GOT3 (cell line): ENCODE results near the gene ATP6V0A1.
"Not testable (repeated sequence)": the region's sequence is repeated elsewhere in the genome, so short reads cannot be mapped to it uniquely, and the experiment has no call there.

Experiments used
- DNase-seq: peaks from one replicate; lab custom pipeline; 2025; ENCODE audit warnings: mixed read lengths; lab: John Stamatoyannopoulos, UW

The ATP6V0A1 gene

GRCh38 chr17:42476411-42476810 lies 17.7 kb downstream of the ATP6V0A1 start:
- DNase-seq = no peak

DNA sequence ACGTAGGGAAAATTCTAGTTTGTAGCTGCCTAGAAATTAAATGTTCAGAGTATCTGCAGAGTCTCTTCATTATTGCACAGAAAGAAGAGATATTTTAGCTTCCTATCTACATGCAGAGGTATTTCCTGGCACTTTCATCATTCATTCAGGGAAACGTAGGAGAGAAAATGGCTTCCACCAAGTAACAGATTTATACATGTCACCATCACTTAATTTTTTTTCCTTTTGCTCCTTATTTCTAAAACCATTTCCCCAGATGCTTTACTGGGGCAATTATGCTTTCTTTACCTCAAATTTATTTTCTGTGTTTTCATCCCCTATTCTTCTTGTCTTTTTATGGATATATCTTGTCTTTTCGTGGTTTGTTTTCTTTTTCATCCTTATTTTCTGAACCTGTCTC lies 18.5 kb downstream of the ATP6V0A1 start:
- no peak for DNase-seq

GRCh38 chr17:42477824-42478223 lies 19.1 kb downstream of the ATP6V0A1 start:
- DNase-seq = not testable (repeated sequence)

- peak; percentile 9 for DNase-seq
These were observed 25.6 kb downstream of the ATP6V0A1 start for GRCh38 chr17:42484304-42484703.

GRCh38 chr17:42485680-42486079 lies 27.0 kb downstream of the ATP6V0A1 start:
- no peak for DNase-seq

DNA sequence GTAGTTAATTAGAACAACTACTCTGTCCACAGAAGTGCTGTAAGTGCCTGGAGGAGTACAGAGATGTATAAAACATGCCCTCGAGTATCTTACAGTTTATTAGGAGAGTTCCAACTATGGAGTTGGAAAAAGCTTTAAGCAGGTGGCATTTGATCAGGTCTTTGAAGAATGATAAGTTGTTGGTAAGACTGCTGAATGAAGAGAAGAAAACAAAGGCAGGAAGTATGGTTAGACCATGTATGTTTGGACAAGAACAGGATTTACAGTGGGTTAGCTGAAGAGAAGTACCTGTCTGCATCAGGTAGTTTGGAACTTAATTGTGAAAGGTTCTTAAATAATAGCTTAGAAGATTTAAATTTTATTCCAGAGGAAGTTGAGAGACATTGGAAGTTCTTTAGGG lies 29.4 kb downstream of the ATP6V0A1 start:
- DNase-seq = no peak

DNA sequence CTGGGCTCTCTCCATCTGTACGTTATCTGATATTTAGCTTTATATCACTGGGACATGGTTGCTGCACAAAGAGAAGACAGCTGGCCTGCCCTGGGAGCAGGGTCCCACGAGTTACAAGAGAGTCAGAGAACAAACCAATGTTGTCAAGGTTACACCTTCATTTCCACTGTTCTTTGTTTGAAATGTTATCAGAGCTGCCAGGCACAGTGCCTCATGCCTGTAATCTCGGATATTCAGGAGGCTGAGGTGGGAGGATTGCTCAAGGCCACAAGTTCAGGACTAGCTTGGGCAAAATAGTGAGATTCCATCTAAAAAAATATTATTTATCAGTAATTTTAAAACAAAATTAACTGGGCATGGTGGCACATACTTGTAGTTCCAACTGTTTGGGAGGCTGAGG lies 34.6 kb downstream of the ATP6V0A1 start:
- no peak for DNase-seq

- DNase-seq = no peak
These were observed 36.0 kb downstream of the ATP6V0A1 start for GRCh38 chr17:42494673-42495072.

DNA sequence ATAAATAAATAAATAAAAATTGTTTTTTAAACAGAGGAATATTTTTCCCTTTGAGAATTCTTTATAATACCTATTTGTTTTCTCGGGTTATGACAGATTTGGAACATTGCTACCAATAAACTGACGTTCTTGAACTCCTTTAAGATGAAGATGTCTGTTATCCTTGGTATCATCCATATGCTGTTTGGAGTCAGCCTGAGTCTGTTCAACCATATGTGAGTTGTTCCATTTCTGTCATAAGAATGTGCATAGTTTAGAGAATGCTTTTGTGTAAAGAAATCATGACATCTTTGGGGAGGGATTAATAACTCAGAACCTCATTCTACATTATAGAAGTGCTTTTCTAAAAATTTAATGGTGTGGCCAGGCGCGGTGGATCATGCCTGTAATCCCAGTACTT lies 40.1 kb downstream of the ATP6V0A1 start:
- no peak for DNase-seq

DNA sequence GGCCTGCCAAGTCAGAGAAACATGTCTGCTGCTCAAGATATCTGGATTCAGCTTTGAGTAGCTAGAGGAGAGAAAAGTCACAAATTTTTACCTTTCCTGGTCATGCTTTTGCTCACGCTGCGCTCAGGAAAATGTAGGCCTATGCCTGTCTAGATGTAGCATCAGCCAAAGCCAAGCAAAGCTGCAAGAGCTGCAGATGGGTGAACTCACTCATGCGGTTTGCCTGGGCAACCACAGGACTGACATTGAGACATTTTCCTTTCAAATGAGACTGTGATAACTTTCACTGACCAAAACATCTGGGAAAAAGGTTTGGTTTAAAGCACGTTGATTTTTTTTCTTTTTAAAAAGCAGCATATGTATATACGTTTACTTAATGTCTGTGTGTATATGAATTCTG lies 43.4 kb downstream of the ATP6V0A1 start:
- no peak for DNase-seq

- DNase-seq = no peak
These were observed 44.2 kb downstream of the ATP6V0A1 start for GRCh38 chr17:42502926-42503325.

GRCh38 chr17:42507671-42508070 lies 49.0 kb downstream of the ATP6V0A1 start:
- no peak for DNase-seq

GRCh38 chr17:42508426-42509165 lies 49.9 kb downstream of the ATP6V0A1 start:
- no peak for DNase-seq

- no peak for DNase-seq
These were observed 50.7 kb downstream of the ATP6V0A1 start for GRCh38 chr17:42509409-42509808.

DNA sequence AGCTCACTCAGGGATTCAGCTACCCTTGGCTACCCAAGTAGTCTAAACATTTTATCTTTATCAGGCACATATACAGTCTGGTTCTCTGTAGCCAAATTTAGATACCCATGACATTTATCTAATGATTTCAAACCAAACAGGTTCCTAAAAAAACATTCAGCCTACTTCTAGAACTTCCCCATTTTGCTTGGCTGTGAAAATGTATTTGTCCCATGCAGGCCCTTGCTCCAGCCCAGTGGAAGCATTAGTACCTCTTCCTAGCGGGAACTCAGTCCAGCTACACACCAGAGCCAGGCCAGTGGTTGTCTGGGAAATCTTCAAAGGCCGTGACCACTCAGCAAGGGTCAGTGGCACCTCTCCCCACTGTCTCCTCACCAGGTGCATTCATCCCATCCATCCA lies 51.2 kb downstream of the ATP6V0A1 start:
- no peak for DNase-seq

DNA sequence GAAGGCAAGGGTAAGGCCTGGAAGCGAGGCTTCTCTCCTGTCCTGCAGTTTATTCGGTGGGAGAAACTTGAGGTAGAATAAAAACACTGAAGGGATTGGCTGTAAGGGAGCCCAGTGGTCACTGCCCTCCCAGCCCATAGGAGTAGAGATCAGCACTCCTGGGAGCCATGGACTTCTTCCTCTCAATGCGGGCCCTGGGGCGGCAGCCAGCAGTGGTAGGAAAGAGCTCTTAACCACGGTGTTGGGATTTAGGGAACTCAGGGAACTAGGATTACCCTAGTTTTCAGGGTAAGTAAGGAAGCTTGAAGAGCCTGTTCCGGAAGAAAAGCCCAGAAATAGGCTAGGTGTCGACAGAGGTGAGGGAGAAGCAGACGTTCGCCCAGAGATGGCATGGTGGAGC lies 53.6 kb downstream of the ATP6V0A1 start:
- DNase-seq = no peak

- DNase-seq = no peak
These were observed 54.1 kb downstream of the ATP6V0A1 start for GRCh38 chr17:42512733-42513251.

DNA sequence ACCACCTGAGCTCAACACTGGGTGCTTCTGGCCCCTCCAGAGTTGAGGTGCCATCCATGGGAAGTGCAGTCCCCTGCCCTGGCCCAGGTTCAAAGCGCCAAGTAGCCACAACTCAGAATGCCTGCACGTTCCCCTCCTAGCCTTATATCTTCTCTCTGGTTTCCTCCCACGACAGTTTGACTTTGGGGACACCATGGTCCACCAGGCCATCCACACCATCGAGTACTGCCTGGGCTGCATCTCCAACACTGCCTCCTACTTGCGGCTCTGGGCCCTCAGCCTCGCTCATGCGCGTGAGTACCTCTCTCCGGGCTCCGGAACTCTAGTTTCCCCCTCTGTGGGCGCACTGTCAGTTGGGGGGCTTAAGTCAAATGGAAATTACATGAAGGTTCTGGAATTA lies 55.0 kb downstream of the ATP6V0A1 start:
- no peak for DNase-seq

GRCh38 chr17:42514279-42514678 lies 55.6 kb downstream of the ATP6V0A1 start:
- DNase-seq = no peak

DNA sequence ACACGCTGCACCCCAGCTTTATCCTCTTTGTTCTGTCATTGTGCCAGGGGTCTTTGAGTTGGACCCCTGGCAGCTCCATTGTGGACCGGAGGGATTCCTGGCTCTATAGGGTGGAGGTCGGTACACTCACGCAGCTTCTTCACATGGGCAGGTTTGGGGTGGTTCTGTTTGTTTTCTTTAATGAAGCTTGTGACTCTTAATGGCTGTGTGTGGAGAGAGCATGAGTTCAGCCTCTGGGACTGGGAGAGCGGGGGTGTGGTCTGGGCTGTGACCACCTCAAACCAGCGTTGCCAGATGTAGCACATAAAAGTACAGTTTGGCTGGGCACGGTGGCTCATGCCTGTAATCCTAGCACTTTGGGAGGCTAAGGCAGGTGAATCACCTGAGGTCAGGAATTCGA lies 56.2 kb downstream of the ATP6V0A1 start:
- DNase-seq = no peak

DNA sequence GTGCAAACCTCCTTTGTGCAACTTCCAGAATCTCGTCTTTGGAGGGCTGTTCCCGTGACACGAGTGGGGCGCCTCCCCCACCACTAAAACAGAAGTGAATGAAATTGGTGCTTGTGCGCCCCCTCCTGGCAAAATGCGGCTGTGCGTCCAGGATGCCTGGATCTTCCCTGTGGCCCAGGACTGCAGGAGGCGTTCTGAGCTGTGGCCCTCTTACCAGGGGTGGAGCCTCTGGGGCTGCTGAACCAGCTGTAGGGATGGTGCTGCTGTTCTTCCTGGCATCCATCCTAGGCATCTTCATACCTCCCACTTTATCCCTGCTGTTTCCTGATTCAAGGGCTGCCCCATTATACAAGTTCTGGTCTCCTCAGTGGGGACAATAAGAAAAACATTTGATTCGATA lies 58.8 kb downstream of the ATP6V0A1 start:
- peak; percentile 66 for DNase-seq

GRCh38 chr17:42518046-42518754 lies 59.5 kb downstream of the ATP6V0A1 start:
- peak; percentile 52 for DNase-seq

DNA sequence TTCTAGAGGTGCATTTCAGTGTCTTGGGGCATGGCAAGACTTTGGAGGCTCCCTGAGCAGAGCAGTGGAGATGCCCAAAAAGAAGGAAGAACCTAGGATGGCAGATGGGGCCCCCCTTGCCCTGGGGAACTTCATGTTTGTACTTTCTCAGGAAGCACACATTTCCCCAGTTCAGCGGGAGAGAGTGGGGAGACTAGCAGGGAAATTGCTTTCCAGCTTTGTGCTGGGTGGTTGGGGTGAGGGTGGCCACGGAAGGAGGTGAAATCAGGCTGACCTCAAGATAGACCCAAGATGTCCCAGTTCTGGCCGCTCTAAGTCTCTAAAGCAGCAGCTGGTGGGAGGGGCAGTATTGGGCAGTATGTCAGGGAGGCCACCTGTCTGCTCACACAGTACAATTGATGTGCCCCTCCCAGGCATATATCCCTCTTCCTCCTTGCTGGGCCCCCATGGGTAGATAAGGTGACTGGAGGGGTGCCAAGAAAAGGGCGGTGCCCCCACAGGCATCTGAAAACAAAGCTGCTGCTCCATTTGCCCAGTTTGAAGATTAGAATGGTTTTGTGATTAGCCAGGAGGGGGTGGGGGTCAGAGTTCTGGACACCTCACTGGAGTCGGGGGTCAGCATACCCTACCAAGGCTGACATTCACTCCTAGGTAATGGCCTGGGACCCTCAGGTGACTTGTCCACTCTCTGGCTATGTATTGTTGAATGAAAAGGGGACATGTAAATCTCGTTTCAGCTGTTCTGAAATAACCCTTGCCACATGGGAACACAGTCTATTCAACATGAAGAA lies 60.3 kb downstream of the ATP6V0A1 start:
- DNase-seq = no peak
